ENCODE results near the gene ZFYVE28. TPM values are rescaled to one million over a fixed set of nuclear protein-coding genes. Genes with fewer than 3 reads are reported as not detected.

Gene ZFYVE28
- total and polyA plus RNA-seq, 10 of the 15 experiments (the other 5 are each of a cell fraction or from before 2014, with no cell fraction given): 0.06 to 1.9 (median 0.22) TPM; not detected in 1

- no peak overlapping the region for H3K4me3 ChIP-seq
- DNase-seq (ENCODE audit: low read depth, low spot score) (no peak), ATAC-seq (no peak), FAIRE-seq (no peak)
- no peak overlapping the region for H3K4me2 ChIP-seq (ENCODE audit: control insufficient read depth, insufficient read depth)
- H3K79me2 ChIP-seq (ENCODE audit: control insufficient read depth, insufficient read depth, low read length): no peaks in the 10 kb centered on the region
- TF ChIP-seq WRNIP1 (IDR thresholded peaks at IDR 0.05; ENCODE audit: borderline replicate concordance, low read depth, low read length): no peak
- TF ChIP-seq USF1 (IDR thresholded peaks at IDR 0.05; ENCODE audit: borderline replicate concordance, extremely low read length, insufficient read depth, low read depth, low read length): no peak
- TF ChIP-seq HDGF (IDR thresholded peaks at IDR 0.05): no peak
- TF ChIP-seq REST (IDR thresholded peaks at IDR 0.05; ENCODE audit: low read depth, low read length): no peak
- TF ChIP-seq MYC (IDR thresholded peaks at IDR 0.05; ENCODE audit: insufficient read depth, insufficient read length, insufficient replicate concordance, low read length, severe bottlenecking): no peak
- no peak for TF ChIP-seq EZH2 (IDR thresholded peaks at IDR 0.05; ENCODE audit: borderline replicate concordance, control insufficient read depth, low read depth, low read length)
- no peak for TF ChIP-seq JUND (IDR thresholded peaks at IDR 0.05; ENCODE audit: low read depth, low read length)
- no peak for TF ChIP-seq E2F4 (IDR thresholded peaks at IDR 0.05; ENCODE audit: low read depth, low read length)
- no peak for TF ChIP-seq BCL11A (IDR thresholded peaks at IDR 0.05; ENCODE audit: low read depth, low read length)
- no peak for TF ChIP-seq MLLT1 (IDR thresholded peaks at IDR 0.05)
- no peak for TF ChIP-seq RAD51 (IDR thresholded peaks at IDR 0.05)
- H3K9ac ChIP-seq (ENCODE audit: control insufficient read depth, insufficient read depth, low read length): no peak overlapping the region
- H3K27me3 ChIP-seq (replicated peaks in 1 of 2; ENCODE audit: control insufficient read depth in 2 of 2, insufficient read depth in 2 of 2, low read length in 1 of 2): no peaks in the 10 kb centered on the region
- H3K4me1 ChIP-seq (ENCODE audit: control insufficient read depth, insufficient read depth, low read length): peaks cover 8% of the 10 kb centered on the region
- RAD21 ChIA-PET (ENCODE audit: unreplicated experiment): no interaction called here
- SMC1A ChIA-PET (ENCODE audit: uncharacterized antibody, unreplicated experiment): no interaction called here
- BruUV-seq (replicated peaks): no TSS peak
- H3K36me3 ChIP-seq (ENCODE audit: control insufficient read depth in 2 of 2, insufficient read depth in 2 of 2, low read length in 1 of 2): no peaks in the 10 kb centered on the region
- no peaks in the 10 kb centered on the region for H3K9me3 ChIP-seq (replicated peaks; ENCODE audit: control insufficient read depth, insufficient read depth, low read length)
- H4K20me1 ChIP-seq (ENCODE audit: control insufficient read depth, insufficient read depth): no peaks in the 10 kb centered on the region
- in situ Hi-C loops (cut with MboI) (no loop called here), intact Hi-C loops (cut with micrococcal nuclease; ENCODE audit: unreplicated experiment) (no loop called here)
- WGBS (ENCODE audit: insufficient coverage, insufficient replicate concordance, low lambda C conversion rate, missing lambda C conversion rate): 55% methylated on average over 26 of the region's 27 CpGs
- CTCF ChIA-PET: no interaction called here
- POLR2A ChIA-PET: no interaction called here
- no peak overlapping the region for H2AFZ ChIP-seq (ENCODE audit: control insufficient read depth, low read depth, low read length)
- no peak overlapping the region for H3K27ac ChIP-seq (ENCODE audit: control insufficient read depth, insufficient read depth)
Measured at GRCh38 chr4:2334826-2335728, 83.4 kb downstream of the ZFYVE28 start.

All from GM12878 (cell line).